HG02759 (cell line): ENCODE data around the gene ATP8B1.

Experiments used
- ATAC-seq: cut with Tn5 transposase; IDR thresholded peaks from one replicate; pipeline ENCODE4 v1.9.1; 2021; ENCODE audit warnings: mild to moderate bottlenecking, moderate library complexity; ENCODE audit not compliant: unreplicated experiment

The ATP8B1 gene

GRCh38 chr18:57819671-57820460 lies 16.8 kb upstream of the ATP8B1 start:
- peak; percentile 83 for ATAC-seq

GRCh38 chr18:57819119-57819518 lies 16.0 kb upstream of the ATP8B1 start:
- ATAC-seq = no peak

- no peak for ATAC-seq
These were observed 13.3 kb upstream of the ATP8B1 start for GRCh38 chr18:57816208-57816954.

- no peak for ATAC-seq
These were observed 11.4 kb upstream of the ATP8B1 start for GRCh38 chr18:57814555-57814954.

- ATAC-seq = no peak
These were observed 10.1 kb upstream of the ATP8B1 start for GRCh38 chr18:57813245-57813644.

GRCh38 chr18:57812126-57812477 lies 9.0 kb upstream of the ATP8B1 start:
- ATAC-seq = no peak

- ATAC-seq = no peak
These were observed 8.5 kb upstream of the ATP8B1 start for GRCh38 chr18:57811477-57812125.

- no peak for ATAC-seq
These were observed 6.1 kb upstream of the ATP8B1 start for GRCh38 chr18:57809190-57809589.

GRCh38 chr18:57807336-57808117 lies 4.4 kb upstream of the ATP8B1 start:
- ATAC-seq = no peak

GRCh38 chr18:57806978-57807285 lies 3.8 kb upstream of the ATP8B1 start:
- no peak for ATAC-seq

GRCh38 chr18:57806201-57806977 lies 3.3 kb upstream of the ATP8B1 start:
- no peak for ATAC-seq

GRCh38 chr18:57805117-57805516 lies 2.0 kb upstream of the ATP8B1 start:
- ATAC-seq = no peak

- ATAC-seq = no peak
These were observed 1.4 kb upstream of the ATP8B1 start for GRCh38 chr18:57804557-57804956.

- peak; percentile 15 for ATAC-seq
These were observed 657 bp downstream of the ATP8B1 start for GRCh38 chr18:57802213-57803102.

GRCh38 chr18:57801761-57802212 lies 1.3 kb downstream of the ATP8B1 start:
- ATAC-seq = no peak

GRCh38 chr18:57801325-57801724 lies 1.8 kb downstream of the ATP8B1 start:
- ATAC-seq = no peak

GRCh38 chr18:57798713-57799373 lies 4.3 kb downstream of the ATP8B1 start:
- no peak for ATAC-seq

GRCh38 chr18:57797209-57797651 lies 5.9 kb downstream of the ATP8B1 start:
- no peak for ATAC-seq
